HepG2 (cell line): ENCODE results near the gene YIPF4. TPM values are rescaled to one million over a fixed set of nuclear protein-coding genes. Genes with fewer than 3 reads are reported as not detected.
"Not testable (repeated sequence)": the region's sequence is repeated elsewhere in the genome, so short reads cannot be mapped to it uniquely, and the experiment has no call there.

Experiments used
- CEBPB ChIP-seq: IDR thresholded peaks from 2 replicates; pipeline ENCODE4 v1.6.1; 2011; ENCODE audit warnings: low read depth, low read length, improper control_type of control experiment, borderline replicate concordance
- ELF3 ChIP-seq: IDR thresholded peaks from 2 replicates; pipeline ENCODE4 v1.6.1; 2016; ENCODE audit warnings: missing genetic modification reagents, missing compliant biosample characterization
- GABPA ChIP-seq, 2 experiments: IDR thresholded peaks; 2 replicates each; pipeline ENCODE4 v1.6.1; 2011 to 2016; ENCODE audit warnings: low read depth in 2 of 2, low read length in 1 of 2, missing biosample characterization in 1 of 2, missing genetic modification characterization in 1 of 2
- GABPB1 ChIP-seq: IDR thresholded peaks from 2 replicates; pipeline ENCODE4 v1.6.1; 2016; ENCODE audit warnings: mild to moderate bottlenecking, missing genetic modification reagents, moderate library complexity, missing compliant biosample characterization
- MXI1 ChIP-seq: IDR thresholded peaks from 3 replicates; pipeline ENCODE4 v1.6.1; 2012; ENCODE audit warnings: low read depth, low read length, inconsistent platforms, borderline replicate concordance
- REST ChIP-seq, 2 experiments: IDR thresholded peaks; 2 replicates each; pipeline ENCODE4 v1.6.1; 2011 to 2012; ENCODE audit warnings: low read length in 2 of 2, borderline replicate concordance in 1 of 2, low read depth in 1 of 2, mild to moderate bottlenecking in 1 of 2, moderate library complexity in 1 of 2
- SAP130 ChIP-seq: IDR thresholded peaks from 2 replicates; pipeline ENCODE4 v1.6.1; 2016; ENCODE audit warnings: low read depth
- SIX4 ChIP-seq: sonication (generic); formaldehyde crosslinking; IDR thresholded peaks from 2 replicates; pipeline ENCODE4 v1.4.0; 2020; ENCODE audit warnings: missing genetic modification reagents
- TBX2 ChIP-seq: sonication (generic); formaldehyde crosslinking; IDR thresholded peaks from 2 replicates; pipeline ENCODE4 v1.5.0; 2020; ENCODE audit warnings: missing genetic modification reagents, mild to moderate bottlenecking, borderline replicate concordance
- ZBTB43 ChIP-seq: sonication (generic); formaldehyde crosslinking; conservative IDR thresholded peaks from 2 replicates; pipeline ENCODE4 v1.4.0; 2020; ENCODE audit warnings: missing genetic modification reagents
- ZNF362 ChIP-seq: sonication (generic); formaldehyde crosslinking; IDR thresholded peaks from 2 replicates; pipeline ENCODE4 v1.4.0; 2020; ENCODE audit warnings: missing genetic modification reagents, mild to moderate bottlenecking, borderline replicate concordance
- ZNF614 ChIP-seq: IDR thresholded peaks from 2 replicates; pipeline ENCODE4 v1.6.1; 2018; ENCODE audit warnings: missing biosample characterization, missing genetic modification reagents, inconsistent platforms, borderline replicate concordance
- polyA plus RNA-seq, 8 experiments: library from polyadenylated mRNA; depleted of rRNA in 3 of 8; stranded (reverse) in 7 of 8; unstranded in 1 of 8; fragments of >200 nt; fragmentation: Illumina TruSeq in 4 of 8; extraction: Trizol in 4 of 8; gene quantifications; 2 replicates each; pipeline versions ENCODE4 v1.2.1 to v1.2.3, GENCODE V29; 2011 to 2016; ENCODE audit warnings: low read depth in 4 of 8, missing spikeins in 1 of 8, mixed read lengths in 1 of 8; ENCODE audit not compliant: insufficient read depth in 1 of 8
- total RNA-seq, 5 experiments: library from RNA; depleted of rRNA; stranded (reverse); fragments of >200 nt; fragmentation: Illumina TruSeq; extraction: Trizol; gene quantifications; 2 replicates each; pipeline ENCODE4 v1.2.3, GENCODE V29; 2016; ENCODE audit warnings: low read depth in 1 of 5
- TF ChIP-seq, protein P1 (sequence below): sonication (generic); formaldehyde crosslinking; IDR thresholded peaks from 2 replicates; pipeline ENCODE4 v1.5.0; 2020; ENCODE audit warnings: mild to moderate bottlenecking, missing genetic modification reagents
- TF ChIP-seq, protein P2 (sequence below): sonication (generic); formaldehyde crosslinking; IDR thresholded peaks from 2 replicates; pipeline ENCODE4 v1.5.1; 2020; ENCODE audit warnings: mild to moderate bottlenecking, missing genetic modification reagents, moderate library complexity

YIPF4 gene
- total and polyA plus RNA-seq, 2 of the 13 experiments (the other 11 are each of a cell fraction or from before 2014, with no cell fraction given), result 19.0 to 43.9 TPM

DNA sequence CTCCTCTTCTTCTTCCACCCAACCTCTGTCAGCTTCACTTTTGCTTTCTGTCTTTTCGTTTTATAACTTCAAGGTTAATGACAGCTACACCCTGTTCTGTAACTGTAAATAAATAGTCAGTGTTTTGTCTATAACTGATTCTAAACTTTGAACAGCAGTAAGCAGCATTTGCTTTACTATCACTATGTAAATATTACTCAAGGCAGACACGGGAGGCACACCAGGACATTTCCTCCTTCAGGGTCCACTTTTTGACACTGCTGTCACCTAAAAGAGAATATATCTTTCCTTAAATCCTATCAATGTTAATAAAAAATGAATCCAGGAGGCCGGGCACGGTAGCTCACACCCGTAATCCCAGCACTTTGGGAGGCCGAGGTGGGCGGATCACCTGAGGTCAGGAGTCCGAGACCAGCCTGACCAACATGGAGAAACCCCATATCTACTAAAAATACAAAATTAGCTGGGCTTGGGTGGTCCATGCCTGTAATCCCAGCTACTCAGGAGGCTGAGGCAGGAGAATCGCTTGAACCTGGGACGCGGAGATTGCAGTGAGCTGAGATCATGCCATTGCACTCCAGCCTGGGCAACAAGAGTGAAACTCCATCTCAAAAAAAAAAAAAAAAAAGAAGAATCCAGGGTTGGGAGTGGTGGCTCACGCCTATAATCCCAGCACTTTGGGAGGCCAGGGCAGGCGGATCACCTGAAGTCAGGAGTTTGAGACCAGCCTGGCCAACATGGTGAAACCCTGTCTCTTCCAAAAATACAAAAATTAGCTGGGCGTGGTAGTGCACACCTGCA lies 51.7 kb downstream of the YIPF4 start (continued):
- TF ChIP-seq ZNF362 (CRISPR knock-in tag) (peak; percentile 86), MXI1 (peak; percentile 63; the same call in 1 of the 3 replicates), GABPB1 (CRISPR knock-in tag) (peak; percentile 32; the same call in 1 of the 2 replicates), SIX4 (CRISPR knock-in tag) (0 out of 2 replicates have a peak, but pooled peaks have one; percentile 34), GABPA (CRISPR knock-in tag; IDR thresholded peaks at IDR 0.05; ENCODE audit: low read depth) (peak; percentile 72), REST (IDR thresholded peaks at IDR 0.05; ENCODE audit: borderline replicate concordance in 1 of 2, low read depth in 1 of 2, low read length in 2 of 2) (peak in 1 of 2 experiments; percentile 56; a peak in 1 of 4 replicates), ZNF614 (CRISPR knock-in tag) (peak; percentile 94), SAP130 (CRISPR knock-in tag) (peak; percentile 93), CEBPB (peak; percentile 87), ELF3 (CRISPR knock-in tag) (peak; percentile 100), ZBTB43 (peak; percentile 74; the same call in 1 of the 2 replicates), TBX2 (CRISPR knock-in tag) (peak; percentile 86)
- TF ChIP-seq, protein P1, sequence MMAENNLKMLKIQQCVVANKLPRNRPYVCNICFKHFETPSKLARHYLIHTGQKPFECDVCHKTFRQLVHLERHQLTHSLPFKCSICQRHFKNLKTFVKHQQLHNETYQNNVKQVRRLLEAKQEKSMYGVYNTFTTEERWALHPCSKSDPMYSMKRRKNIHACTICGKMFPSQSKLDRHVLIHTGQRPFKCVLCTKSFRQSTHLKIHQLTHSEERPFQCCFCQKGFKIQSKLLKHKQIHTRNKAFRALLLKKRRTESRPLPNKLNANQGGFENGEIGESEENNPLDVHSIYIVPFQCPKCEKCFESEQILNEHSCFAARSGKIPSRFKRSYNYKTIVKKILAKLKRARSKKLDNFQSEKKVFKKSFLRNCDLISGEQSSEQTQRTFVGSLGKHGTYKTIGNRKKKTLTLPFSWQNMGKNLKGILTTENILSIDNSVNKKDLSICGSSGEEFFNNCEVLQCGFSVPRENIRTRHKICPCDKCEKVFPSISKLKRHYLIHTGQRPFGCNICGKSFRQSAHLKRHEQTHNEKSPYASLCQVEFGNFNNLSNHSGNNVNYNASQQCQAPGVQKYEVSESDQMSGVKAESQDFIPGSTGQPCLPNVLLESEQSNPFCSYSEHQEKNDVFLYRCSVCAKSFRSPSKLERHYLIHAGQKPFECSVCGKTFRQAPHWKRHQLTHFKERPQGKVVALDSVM (CRISPR knock-in tag), result 0 out of 2 replicates have a peak, but pooled peaks have one; percentile 17
- TF ChIP-seq, protein P2, sequence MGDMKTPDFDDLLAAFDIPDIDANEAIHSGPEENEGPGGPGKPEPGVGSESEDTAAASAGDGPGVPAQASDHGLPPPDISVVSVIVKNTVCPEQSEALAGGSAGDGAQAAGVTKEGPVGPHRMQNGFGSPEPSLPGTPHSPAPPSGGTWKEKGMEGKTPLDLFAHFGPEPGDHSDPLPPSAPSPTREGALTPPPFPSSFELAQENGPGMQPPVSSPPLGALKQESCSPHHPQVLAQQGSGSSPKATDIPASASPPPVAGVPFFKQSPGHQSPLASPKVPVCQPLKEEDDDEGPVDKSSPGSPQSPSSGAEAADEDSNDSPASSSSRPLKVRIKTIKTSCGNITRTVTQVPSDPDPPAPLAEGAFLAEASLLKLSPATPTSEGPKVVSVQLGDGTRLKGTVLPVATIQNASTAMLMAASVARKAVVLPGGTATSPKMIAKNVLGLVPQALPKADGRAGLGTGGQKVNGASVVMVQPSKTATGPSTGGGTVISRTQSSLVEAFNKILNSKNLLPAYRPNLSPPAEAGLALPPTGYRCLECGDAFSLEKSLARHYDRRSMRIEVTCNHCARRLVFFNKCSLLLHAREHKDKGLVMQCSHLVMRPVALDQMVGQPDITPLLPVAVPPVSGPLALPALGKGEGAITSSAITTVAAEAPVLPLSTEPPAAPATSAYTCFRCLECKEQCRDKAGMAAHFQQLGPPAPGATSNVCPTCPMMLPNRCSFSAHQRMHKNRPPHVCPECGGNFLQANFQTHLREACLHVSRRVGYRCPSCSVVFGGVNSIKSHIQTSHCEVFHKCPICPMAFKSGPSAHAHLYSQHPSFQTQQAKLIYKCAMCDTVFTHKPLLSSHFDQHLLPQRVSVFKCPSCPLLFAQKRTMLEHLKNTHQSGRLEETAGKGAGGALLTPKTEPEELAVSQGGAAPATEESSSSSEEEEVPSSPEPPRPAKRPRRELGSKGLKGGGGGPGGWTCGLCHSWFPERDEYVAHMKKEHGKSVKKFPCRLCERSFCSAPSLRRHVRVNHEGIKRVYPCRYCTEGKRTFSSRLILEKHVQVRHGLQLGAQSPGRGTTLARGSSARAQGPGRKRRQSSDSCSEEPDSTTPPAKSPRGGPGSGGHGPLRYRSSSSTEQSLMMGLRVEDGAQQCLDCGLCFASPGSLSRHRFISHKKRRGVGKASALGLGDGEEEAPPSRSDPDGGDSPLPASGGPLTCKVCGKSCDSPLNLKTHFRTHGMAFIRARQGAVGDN (CRISPR knock-in tag), result peak; percentile 59
- TF ChIP-seq GABPA (IDR thresholded peaks at IDR 0.05; ENCODE audit: low read depth, low read length), result not testable (repeated sequence)
